CD14-positive monocyte (primary cell): ENCODE measurements around the gene RERE. TPM values are rescaled to one million over a fixed set of nuclear protein-coding genes. Genes with fewer than 3 reads are reported as not detected.
A peak's percentile ranks its signal among the peaks of the same experiment; 100 is the strongest.

Experiments used
- DNase-seq, 3 donors: peaks; one replicate each; pipeline ENCODE4 v3.0.0-alpha.2; 2011 to 2022
- H2AFZ ChIP-seq: 2 replicates; pipeline ENCODE4 v1.6.0; 2012; ENCODE audit warnings: mild to moderate bottlenecking, low read depth, low read length, inconsistent platforms; ENCODE audit not compliant: insufficient read depth, poor library complexity, severe bottlenecking
- H3K27ac ChIP-seq, 2 donors: 1 replicate in 1 of 2; 2 replicates in 1 of 2; pipeline ENCODE4 v1.5.1; 2012 to 2013; ENCODE audit warnings: low read length in 2 of 2, control low read depth in 1 of 2, inconsistent platforms in 1 of 2, low read depth in 1 of 2, mild to moderate bottlenecking in 1 of 2
- H3K27me3 ChIP-seq, 2 donors: one replicate each; pipeline versions ENCODE4 v1.6.0 to v1.6.1; 2011 to 2013; ENCODE audit warnings: low read length in 2 of 2; ENCODE audit not compliant: control insufficient read depth in 2 of 2, insufficient read depth in 2 of 2
- H3K36me3 ChIP-seq, 2 donors: replicated peaks in 1 of 2; 1 replicate in 1 of 2; 2 replicates in 1 of 2; pipeline versions ENCODE4 v1.5.1 to v1.6.1; 2012 to 2013; ENCODE audit warnings: low read length in 2 of 2, control low read depth in 1 of 2, inconsistent platforms in 1 of 2, mild to moderate bottlenecking in 1 of 2; ENCODE audit not compliant: insufficient read depth in 2 of 2, control insufficient read depth in 1 of 2
- H3K4me1 ChIP-seq, 2 donors: 1 replicate in 1 of 2; 2 replicates in 1 of 2; pipeline versions ENCODE4 v1.5.1 to v1.6.1; 2012 to 2013; ENCODE audit warnings: low read length in 2 of 2, control low read depth in 1 of 2, inconsistent platforms in 1 of 2, mild to moderate bottlenecking in 1 of 2, moderate library complexity in 1 of 2; ENCODE audit not compliant: insufficient read depth in 2 of 2, control insufficient read depth in 1 of 2
- H3K4me2 ChIP-seq: replicated peaks from 2 replicates; pipeline ENCODE3; 2012; ENCODE audit warnings: low read length, moderate library complexity, mild to moderate bottlenecking; ENCODE audit not compliant: poor library complexity, severe bottlenecking; ENCODE audit errors: extremely low read depth
- H3K4me3 ChIP-seq, 3 experiments: fragments of 200-600 bp in 1 of 3; sonication (generic) in 1 of 3; replicated peaks in 1 of 3; 1 replicate in 2 of 3; 2 replicates in 1 of 3; pipeline ENCODE4 v1.5.1; 2011 to 2013; ENCODE audit warnings: low read length in 3 of 3, mild to moderate bottlenecking in 3 of 3, control low read depth in 2 of 3, low read depth in 2 of 3, inconsistent platforms in 1 of 3, moderate library complexity in 1 of 3
- H3K79me2 ChIP-seq: 2 replicates; pipeline ENCODE4 v1.6.0; 2012; ENCODE audit warnings: mild to moderate bottlenecking, control low read depth, inconsistent platforms, low read length, moderate library complexity; ENCODE audit not compliant: insufficient read depth
- H3K9ac ChIP-seq: 2 replicates; pipeline ENCODE4 v1.6.0; 2017; ENCODE audit warnings: low read length, mild to moderate bottlenecking; ENCODE audit not compliant: insufficient read depth, poor library complexity, severe bottlenecking
- H3K9me3 ChIP-seq, 2 donors: replicated peaks in 1 of 2; 1 replicate in 1 of 2; 2 replicates in 1 of 2; pipeline versions ENCODE4 v1.5.1 to v1.6.1; 2012 to 2013; ENCODE audit warnings: low read length in 2 of 2, control low read depth in 1 of 2; ENCODE audit not compliant: control insufficient read depth in 1 of 2, insufficient read depth in 1 of 2
- H4K20me1 ChIP-seq: 2 replicates; pipeline ENCODE4 v1.6.0; 2012; ENCODE audit warnings: mild to moderate bottlenecking, low read length, control low read depth, moderate library complexity; ENCODE audit not compliant: insufficient read depth
- H3K27ac Mint-ChIP-seq, 7 donors: one replicate each; pipeline ENCODE4 v1.8.0; 2020; ENCODE audit warnings: mild to moderate bottlenecking in 7 of 7, mixed read lengths in 7 of 7, moderate library complexity in 6 of 7, inconsistent platforms in 2 of 7
- H3K27me3 Mint-ChIP-seq, 3 donors: one replicate each; pipeline ENCODE4 v1.8.0; 2021 to 2022; ENCODE audit warnings: low read depth in 3 of 3, mild to moderate bottlenecking in 3 of 3, mixed read lengths in 3 of 3, moderate library complexity in 3 of 3, inconsistent platforms in 1 of 3
- H3K36me3 Mint-ChIP-seq, 2 donors: one replicate each; pipeline ENCODE4 v1.8.0; 2020; ENCODE audit warnings: mixed read lengths in 2 of 2, inconsistent platforms in 1 of 2, mild to moderate bottlenecking in 1 of 2
- H3K4me1 Mint-ChIP-seq: one replicate; pipeline ENCODE4 v1.8.0; 2020; ENCODE audit warnings: mild to moderate bottlenecking, mixed read lengths
- H3K4me3 Mint-ChIP-seq, 2 donors: one replicate each; pipeline ENCODE4 v1.8.0; 2020; ENCODE audit warnings: mild to moderate bottlenecking in 2 of 2, mixed read lengths in 2 of 2, moderate library complexity in 1 of 2
- H3K9me3 Mint-ChIP-seq, 7 donors: one replicate each; pipeline ENCODE4 v1.8.0; 2020 to 2022; ENCODE audit warnings: mixed read lengths in 7 of 7, mild to moderate bottlenecking in 6 of 7, moderate library complexity in 6 of 7, inconsistent platforms in 2 of 7
- CTCF ChIP-seq: fragments of 200-600 bp; IDR thresholded peaks from one replicate; pipeline ENCODE4 v1.8.0; 2022; ENCODE audit warnings: antibody characterized with exemption, mild to moderate bottlenecking
- WGBS: methylation state at CpG from one replicate; pipeline ENCODE4 v1.1.5; 2013; ENCODE audit warnings: missing lambda C conversion rate; ENCODE audit not compliant: insufficient coverage; 5-methylcytosine and 5-hydroxymethylcytosine counted together
- intact Hi-C, 2 donors: fragments of 100-400 bp; cut with micrococcal nuclease; formaldehyde crosslinking; loops; one replicate each; pipeline versions ENCODE4 v1.15.0 to v1.15.1; 2023
- polyA plus RNA-seq, 3 donors: library from polyadenylated mRNA; depleted of rRNA in 1 of 3; unstranded in 2 of 3; stranded (reverse) in 1 of 3; fragments of 300-500 nt in 2 of 3; fragments of >200 nt in 1 of 3; fragmentation: Illumina TruSeq in 2 of 3; gene quantifications; 1 replicate in 2 of 3; 2 replicates in 1 of 3; pipeline ENCODE4 v1.2.3, GENCODE V29; 2012 to 2021

Gene RERE
- polyA plus RNA-seq, 3 donors = 1.2 to 19.4 (median 3.8) TPM

- 95% methylated on average over 13 of the region's 13 CpGs for WGBS
Observed at GRCh38 chr1:8863794-8864233, 46.4 kb upstream of the RERE start.

GRCh38 chr1:8863138-8863537 lies 45.7 kb upstream of the RERE start:
- intact Hi-C loops = no loop called here
- Histone ChIP-seq H3K4me3 (no peak overlapping the region), H3K79me2 (peaks cover 66% of the 10 kb centered on the region), H3K36me3 (peaks cover 96 to 99% of the 10 kb centered on the region in 2 donors), H3K9ac (no peak overlapping the region), H3K27me3 (no peaks in the 10 kb centered on the region), H3K4me2 (no peak overlapping the region), H3K9me3 (no peaks in the 10 kb centered on the region), H3K4me1 (peaks cover 5 to 25% of the 10 kb centered on the region in 2 donors), H2AFZ (no peak overlapping the region), H4K20me1 (peaks cover 100% of the 10 kb centered on the region), H3K27ac (peak overlapping the region in 1 of 2 donors; percentile 49)
- peaks cover 89 to 94% of the 10 kb centered on the region in 2 donors for H3K36me3 Mint-ChIP-seq
- no peaks in the 10 kb centered on the region for H3K9me3 Mint-ChIP-seq
- H3K4me1 Mint-ChIP-seq = peaks cover 32% of the 10 kb centered on the region
- no peak overlapping the region for H3K4me3 Mint-ChIP-seq
- H3K27me3 Mint-ChIP-seq = no peaks in the 10 kb centered on the region
- DNase-seq = no peak
- peak overlapping the region in 5 of 7 donors; percentile 24 to 82 (median 63) for H3K27ac Mint-ChIP-seq
- no peak for TF ChIP-seq CTCF
- WGBS = 90% methylated on average over 4 of the region's 7 CpGs

More at GRCh38 chr1:8863794-8864233, 46.4 kb upstream of the RERE start:
- Mint-ChIP-seq H3K27ac (peak overlapping the region in 5 of 7 donors; percentile 37 to 82 (median 63)), H3K4me1 (peaks cover 26% of the 10 kb centered on the region), H3K4me3 (no peak overlapping the region), H3K36me3 (peaks cover 85 to 91% of the 10 kb centered on the region in 2 donors), H3K9me3 (no peaks in the 10 kb centered on the region), H3K27me3 (no peaks in the 10 kb centered on the region)
- Histone ChIP-seq H3K9ac (no peak overlapping the region), H3K36me3 (peaks cover 95 to 99% of the 10 kb centered on the region in 2 donors), H3K9me3 (no peaks in the 10 kb centered on the region), H3K4me2 (no peak overlapping the region), H2AFZ (no peak overlapping the region), H3K27me3 (no peaks in the 10 kb centered on the region), H3K4me1 (peaks cover 5 to 24% of the 10 kb centered on the region in 2 donors), H3K79me2 (peaks cover 72% of the 10 kb centered on the region), H3K4me3 (no peak overlapping the region), H4K20me1 (peaks cover 100% of the 10 kb centered on the region), H3K27ac (peak overlapping the region in 1 of 2 donors; percentile 49)
- no peak for TF ChIP-seq CTCF
- no peak for DNase-seq
- intact Hi-C loops = no loop called here
